ENCODE results near the gene FARS2. TPM values are rescaled to one million over a fixed set of nuclear protein-coding genes. Genes with fewer than 3 reads are reported as not detected.
A peak's percentile ranks its signal among the peaks of the same experiment; 100 is the strongest.

The FARS2 gene
- total RNA-seq, 4 donors from 2014 or later, result 2.6 to 21.9 (median 15.0) TPM

GRCh38 chr6:5395719-5396118, 134.4 kb downstream of the FARS2 start:
- in situ Hi-C loops (cut with MboI; ENCODE audit: low pct_ligation_motif_present in 1 of 4, low pct_unique_long_range_greater_than_20kb in 1 of 4, low sequenced_read_pairs in 3 of 4) (loop anchor here in 1 of 4 donors (10.0 kb wide), 1 partner anchor 251 kb away; no protein-coding TSS in a partner anchor), intact Hi-C loops (cut with DNase I; ENCODE audit: low total_unique reads) (no loop called here)
- Histone ChIP-seq H3K9me3 (no peaks in the 10 kb centered on the region), H3K27ac (no peak overlapping the region), H3K4me3 (no peak overlapping the region), H3K36me3 (no peaks in the 10 kb centered on the region), H3K27me3 (no peaks in the 10 kb centered on the region), H3K4me1 (no peaks in the 10 kb centered on the region)
- no peak for DNase-seq
- TF ChIP-seq EP300 (IDR thresholded peaks at IDR 0.05; ENCODE audit: low read depth), result no peak

- Histone ChIP-seq H3K36me3 (no peaks in the 10 kb centered on the region), H3K9me3 (peaks cover 0 to 4% of the 10 kb centered on the region in 2 donors), H3K4me3 (no peak overlapping the region), H3K27me3 (no peaks in the 10 kb centered on the region), H3K4me1 (no peaks in the 10 kb centered on the region), H3K27ac (no peak overlapping the region)
- in situ Hi-C loops (cut with MboI; ENCODE audit: low pct_ligation_motif_present in 1 of 4, low pct_unique_long_range_greater_than_20kb in 1 of 4, low sequenced_read_pairs in 3 of 4), result loop anchor here in 1 of 4 donors (10.0 kb wide), 1 partner anchor 254 kb away; no protein-coding TSS in a partner anchor
- TF ChIP-seq EP300 (IDR thresholded peaks at IDR 0.05; ENCODE audit: low read depth) (no peak), POLR2AphosphoS5 (IDR thresholded peaks at IDR 0.05) (no peak), CTCF (IDR thresholded peaks at IDR 0.05) (peak; percentile 32 to 42 (median 36))
- intact Hi-C loops (cut with DNase I; ENCODE audit: low total_unique reads), result no loop called here
- WGBS, 2 donors (ENCODE audit: low coverage in 1 of 2), result 17 to 31% methylated on average over 1 of the region's 1 CpG
- DNase-seq, result no peak
Observed at GRCh38 chr6:5398530-5398929, 137.2 kb downstream of the FARS2 start.

GRCh38 chr6:5399391-5399790, 138.1 kb downstream of the FARS2 start:
- no peak for DNase-seq
- no peaks in the 10 kb centered on the region for H3K27me3 ChIP-seq
- H3K4me3 ChIP-seq, result no peak overlapping the region
- H3K36me3 ChIP-seq, result no peaks in the 10 kb centered on the region
- no peak for TF ChIP-seq POLR2A (IDR thresholded peaks at IDR 0.05)
- TF ChIP-seq EP300 (IDR thresholded peaks at IDR 0.05; ENCODE audit: low read depth), result no peak
- no peak for TF ChIP-seq POLR2AphosphoS5 (IDR thresholded peaks at IDR 0.05)
- no peak for TF ChIP-seq CTCF (IDR thresholded peaks at IDR 0.05)
- no peak overlapping the region for H3K27ac ChIP-seq
- peaks cover 0 to 4% of the 10 kb centered on the region in 2 donors for H3K9me3 ChIP-seq
- no peaks in the 10 kb centered on the region for H3K4me1 ChIP-seq
- 90 to 100% methylated on average over 2 of the region's 2 CpGs for WGBS, 2 donors (ENCODE audit: low coverage in 1 of 2)
- intact Hi-C loops (cut with DNase I; ENCODE audit: low total_unique reads), result no loop called here
- in situ Hi-C loops (cut with MboI; ENCODE audit: low pct_ligation_motif_present in 1 of 4, low pct_unique_long_range_greater_than_20kb in 1 of 4, low sequenced_read_pairs in 3 of 4), result loop anchor here in 1 of 4 donors (10.0 kb wide), 1 partner anchor 255 kb away; no protein-coding TSS in a partner anchor

GRCh38 chr6:5401845-5402738, 140.8 kb downstream of the FARS2 start:
- intact Hi-C loops (cut with DNase I; ENCODE audit: low total_unique reads), result loop anchor here (10.0 kb wide), 1 partner anchor 257 kb away; no protein-coding TSS in a partner anchor
- Histone ChIP-seq H3K4me3 (no peak overlapping the region), H3K4me1 (no peaks in the 10 kb centered on the region), H3K36me3 (no peaks in the 10 kb centered on the region), H3K27me3 (no peaks in the 10 kb centered on the region), H3K27ac (no peak overlapping the region), H3K9me3 (peaks cover 0 to 4% of the 10 kb centered on the region in 2 donors)
- 74 to 86% methylated on average over 3 to 4 of the region's 4 CpGs for WGBS, 2 donors (ENCODE audit: low coverage in 1 of 2)
- in situ Hi-C loops (cut with MboI; ENCODE audit: low pct_ligation_motif_present in 1 of 4, low pct_unique_long_range_greater_than_20kb in 1 of 4, low sequenced_read_pairs in 3 of 4), result loop anchor here in 2 of 4 donors (10.0 kb wide), 1 partner anchor 257 kb away; no protein-coding TSS in a partner anchor
- DNase-seq, result no peak
- TF ChIP-seq CTCF (IDR thresholded peaks at IDR 0.05) (peak; percentile 23 to 49 (median 38)), POLR2AphosphoS5 (IDR thresholded peaks at IDR 0.05) (no peak)

All from transverse colon (tissue), 4 donors.